ENCODE data around the gene PARD6G. TPM values are rescaled to one million over a fixed set of nuclear protein-coding genes. Genes with fewer than 3 reads are reported as not detected.
"Not testable (repeated sequence)": the region's sequence is repeated elsewhere in the genome, so short reads cannot be mapped to it uniquely, and the experiment has no call there.

The PARD6G gene
- total RNA-seq, 1 donor from 2014 or later: 3.6 TPM

- DNase-seq (ENCODE audit: low spot score): no peak
Observed at GRCh38 chr18:80172056-80172455, 75.3 kb downstream of the PARD6G start.

- DNase-seq (ENCODE audit: low spot score): peak; percentile 89
Observed at GRCh38 chr18:80171054-80171872, 76.1 kb downstream of the PARD6G start.

- DNase-seq (ENCODE audit: low spot score): peak; percentile 49
Observed at GRCh38 chr18:80170395-80171053, 76.8 kb downstream of the PARD6G start.

GRCh38 chr18:80169607-80170006 lies 77.7 kb downstream of the PARD6G start:
- no peak for DNase-seq (ENCODE audit: low spot score)

GRCh38 chr18:80168982-80169381 lies 78.3 kb downstream of the PARD6G start:
- no peak for DNase-seq (ENCODE audit: low spot score)

GRCh38 chr18:80168346-80168745 lies 79.0 kb downstream of the PARD6G start:
- DNase-seq (ENCODE audit: low spot score): no peak

- DNase-seq (ENCODE audit: low spot score): no peak
Observed at GRCh38 chr18:80167931-80168330, 79.4 kb downstream of the PARD6G start.

- DNase-seq (ENCODE audit: low spot score): no peak
Observed at GRCh38 chr18:80167331-80167730, 80.0 kb downstream of the PARD6G start.

GRCh38 chr18:80166725-80167124 lies 80.6 kb downstream of the PARD6G start:
- no peak for DNase-seq (ENCODE audit: low spot score)

- no peak for DNase-seq (ENCODE audit: low spot score)
Observed at GRCh38 chr18:80166240-80166639, 81.1 kb downstream of the PARD6G start.

- not testable (repeated sequence) for DNase-seq (ENCODE audit: low spot score)
Observed at GRCh38 chr18:80164727-80165355, 82.5 kb downstream of the PARD6G start.

GRCh38 chr18:80163183-80163582 lies 84.1 kb downstream of the PARD6G start:
- DNase-seq (ENCODE audit: low spot score): no peak

GRCh38 chr18:80161781-80162417 lies 85.4 kb downstream of the PARD6G start:
- DNase-seq (ENCODE audit: low spot score): no peak

GRCh38 chr18:80159713-80160636 lies 87.3 kb downstream of the PARD6G start:
- DNase-seq (ENCODE audit: low spot score): no peak

GRCh38 chr18:80158365-80158764 lies 88.9 kb downstream of the PARD6G start:
- DNase-seq (ENCODE audit: low spot score): no peak

- DNase-seq (ENCODE audit: low spot score): no peak
Observed at GRCh38 chr18:80157708-80158343, 89.5 kb downstream of the PARD6G start.

GRCh38 chr18:80154293-80154692 lies 93.0 kb downstream of the PARD6G start:
- DNase-seq (ENCODE audit: low spot score): no peak

- no peak for DNase-seq (ENCODE audit: low spot score)
Observed at GRCh38 chr18:80149667-80150066, 97.6 kb downstream of the PARD6G start.

GRCh38 chr18:80148326-80149199 lies 98.8 kb downstream of the PARD6G start:
- DNase-seq (ENCODE audit: low spot score): no peak

Measured in mesenteric fat pad (tissue), 1 donor.